ENCODE data around the gene RALA. TPM values are rescaled to one million over a fixed set of nuclear protein-coding genes. Genes with fewer than 3 reads are reported as not detected.
A peak's percentile ranks its signal among the peaks of the same experiment; 100 is the strongest.

Gene RALA
- total and polyA plus RNA-seq, 2 donors from 2014 or later = 21.5 to 25.1 TPM

GRCh38 chr7:39703144-39703543, 79.8 kb downstream of the RALA start:
- intact Hi-C loops (cut with DNase I) = no loop called here
- no peak for TF ChIP-seq CTCF (IDR thresholded peaks at IDR 0.05; ENCODE audit: borderline replicate concordance, extremely low read depth, insufficient read depth)

GRCh38 chr7:39709029-39709428, 85.7 kb downstream of the RALA start:
- no peaks in the 10 kb centered on the region for H3K27me3 ChIP-seq (ENCODE audit: control insufficient read depth, insufficient read depth, low read length)
- no peak for TF ChIP-seq CTCF (IDR thresholded peaks at IDR 0.05; ENCODE audit: borderline replicate concordance, extremely low read depth, insufficient read depth)
- intact Hi-C loops (cut with DNase I) = no loop called here
- no peak overlapping the region for H3K4me3 ChIP-seq (ENCODE audit: low read length in 3 of 3)
- no peak for FAIRE-seq
- DNase-seq = no peak
- no peaks in the 10 kb centered on the region for H3K9me3 ChIP-seq (ENCODE audit: control insufficient read depth in 2 of 3, insufficient read depth in 1 of 3, low read length in 3 of 3)
- H3K36me3 ChIP-seq (ENCODE audit: control insufficient read depth in 2 of 3, insufficient read depth in 3 of 3, low read length in 3 of 3) = no peaks in the 10 kb centered on the region
- no peak overlapping the region for H3K9ac ChIP-seq (ENCODE audit: low read length in 3 of 3)
- H3K27ac ChIP-seq (ENCODE audit: low read depth in 2 of 2, low read length in 2 of 2) = no peak overlapping the region
- H3K4me1 ChIP-seq (ENCODE audit: control insufficient read depth in 2 of 3, insufficient read depth in 2 of 3, low read depth in 1 of 3, low read length in 3 of 3) = no peaks in the 10 kb centered on the region

More at GRCh38 chr7:39703144-39703543, 79.8 kb downstream of the RALA start:
- Histone ChIP-seq H3K4me3 (ENCODE audit: low read length in 3 of 3) (no peak overlapping the region), H3K9ac (ENCODE audit: low read length in 3 of 3) (no peak overlapping the region), H3K27ac (ENCODE audit: low read depth in 2 of 2, low read length in 2 of 2) (no peak overlapping the region), H3K9me3 (ENCODE audit: control insufficient read depth in 2 of 3, insufficient read depth in 1 of 3, low read length in 3 of 3) (no peaks in the 10 kb centered on the region), H3K27me3 (ENCODE audit: control insufficient read depth, insufficient read depth, low read length) (no peaks in the 10 kb centered on the region), H3K36me3 (ENCODE audit: control insufficient read depth in 2 of 3, insufficient read depth in 3 of 3, low read length in 3 of 3) (peaks cover 0 to 5% (median 0%) of the 10 kb centered on the region in 3 donors), H3K4me1 (ENCODE audit: control insufficient read depth in 2 of 3, insufficient read depth in 2 of 3, low read depth in 1 of 3, low read length in 3 of 3) (no peaks in the 10 kb centered on the region)
- no peak for DNase-seq
- no peak for FAIRE-seq

GRCh38 chr7:39709768-39710311, 86.5 kb downstream of the RALA start:
- Histone ChIP-seq H3K27me3 (ENCODE audit: control insufficient read depth, insufficient read depth, low read length) (no peaks in the 10 kb centered on the region), H3K4me1 (ENCODE audit: control insufficient read depth in 2 of 3, insufficient read depth in 2 of 3, low read depth in 1 of 3, low read length in 3 of 3) (no peaks in the 10 kb centered on the region), H3K36me3 (ENCODE audit: control insufficient read depth in 2 of 3, insufficient read depth in 3 of 3, low read length in 3 of 3) (no peaks in the 10 kb centered on the region), H3K9me3 (ENCODE audit: control insufficient read depth in 2 of 3, insufficient read depth in 1 of 3, low read length in 3 of 3) (peaks cover 0 to 6% (median 0%) of the 10 kb centered on the region in 3 donors), H3K9ac (ENCODE audit: low read length in 3 of 3) (no peak overlapping the region), H3K27ac (ENCODE audit: low read depth in 2 of 2, low read length in 2 of 2) (no peak overlapping the region), H3K4me3 (ENCODE audit: low read length in 3 of 3) (no peak overlapping the region)
- FAIRE-seq (no peak), DNase-seq (peak in 4 of 5 donors; percentile 47 to 96 (median 70))
- no peak for TF ChIP-seq CTCF (IDR thresholded peaks at IDR 0.05; ENCODE audit: borderline replicate concordance, extremely low read depth, insufficient read depth)
- intact Hi-C loops (cut with DNase I) = no loop called here

GRCh38 chr7:39712751-39713150, 89.4 kb downstream of the RALA start:
- FAIRE-seq (no peak), DNase-seq (no peak)
- Histone ChIP-seq H3K27ac (ENCODE audit: low read depth in 2 of 2, low read length in 2 of 2) (no peak overlapping the region), H3K9me3 (ENCODE audit: control insufficient read depth in 2 of 3, insufficient read depth in 1 of 3, low read length in 3 of 3) (peaks cover 0 to 17% (median 0%) of the 10 kb centered on the region in 3 donors), H3K4me3 (ENCODE audit: low read length in 3 of 3) (no peak overlapping the region), H3K9ac (ENCODE audit: low read length in 3 of 3) (no peak overlapping the region), H3K36me3 (ENCODE audit: control insufficient read depth in 2 of 3, insufficient read depth in 3 of 3, low read length in 3 of 3) (no peaks in the 10 kb centered on the region), H3K27me3 (ENCODE audit: control insufficient read depth, insufficient read depth, low read length) (no peaks in the 10 kb centered on the region), H3K4me1 (ENCODE audit: control insufficient read depth in 2 of 3, insufficient read depth in 2 of 3, low read depth in 1 of 3, low read length in 3 of 3) (no peaks in the 10 kb centered on the region)
- no peak for TF ChIP-seq CTCF (IDR thresholded peaks at IDR 0.05; ENCODE audit: borderline replicate concordance, extremely low read depth, insufficient read depth)
- intact Hi-C loops (cut with DNase I) = no loop called here
